HG03571 (cell line): ENCODE results near the gene TMCC3.
"Not testable (repeated sequence)": the region's sequence is repeated elsewhere in the genome, so short reads cannot be mapped to it uniquely, and the experiment has no call there.

Experiments
- ATAC-seq: cut with Tn5 transposase; IDR thresholded peaks from one replicate; pipeline ENCODE4 v1.9.1; 2021; ENCODE audit not compliant: unreplicated experiment

Gene TMCC3

GRCh38 chr12:94650143-94651056, at the start of gene TMCC3:
TMCC3 (minus strand) TSS chr12:94650557; CDS start chr12:94650430, 127 bp downstream.
- ATAC-seq = peak; percentile 53

GRCh38 chr12:94699801-94700200, 49.4 kb upstream of the TMCC3 start:
- no peak for ATAC-seq

- ATAC-seq = no peak
Measured at GRCh38 chr12:94698578-94698977, 48.2 kb upstream of the TMCC3 start.

GRCh38 chr12:94697631-94698030, 47.3 kb upstream of the TMCC3 start:
- ATAC-seq = no peak

- ATAC-seq = no peak
Measured at GRCh38 chr12:94694732-94695131, 44.4 kb upstream of the TMCC3 start.

GRCh38 chr12:94692826-94693225, 42.5 kb upstream of the TMCC3 start:
- not testable (repeated sequence) for ATAC-seq

- no peak for ATAC-seq
Measured at GRCh38 chr12:94690198-94690771, 39.9 kb upstream of the TMCC3 start.

GRCh38 chr12:94689646-94690036, 39.3 kb upstream of the TMCC3 start:
- ATAC-seq = no peak

GRCh38 chr12:94689002-94689645, 38.8 kb upstream of the TMCC3 start:
- no peak for ATAC-seq

- ATAC-seq = no peak
Measured at GRCh38 chr12:94687891-94688290, 37.5 kb upstream of the TMCC3 start.

- no peak for ATAC-seq
Measured at GRCh38 chr12:94686834-94687628, 36.7 kb upstream of the TMCC3 start.

GRCh38 chr12:94684416-94685142, 34.2 kb upstream of the TMCC3 start:
- no peak for ATAC-seq

- ATAC-seq = no peak
Measured at GRCh38 chr12:94679554-94680195, 29.3 kb upstream of the TMCC3 start.

GRCh38 chr12:94678849-94679248, 28.5 kb upstream of the TMCC3 start:
- ATAC-seq = no peak

- ATAC-seq = no peak
Measured at GRCh38 chr12:94678379-94678778, 28.0 kb upstream of the TMCC3 start.

- no peak for ATAC-seq
Measured at GRCh38 chr12:94677778-94678177, 27.4 kb upstream of the TMCC3 start.

GRCh38 chr12:94676922-94677321, 26.6 kb upstream of the TMCC3 start:
- ATAC-seq = no peak

GRCh38 chr12:94676031-94676641, 25.8 kb upstream of the TMCC3 start:
- ATAC-seq = peak; percentile 69

- no peak for ATAC-seq
Measured at GRCh38 chr12:94674835-94675234, 24.5 kb upstream of the TMCC3 start.
